ENCODE data around the gene HIRIP3. TPM values are rescaled to one million over a fixed set of nuclear protein-coding genes. Genes with fewer than 3 reads are reported as not detected.

Gene HIRIP3
- total and polyA plus RNA-seq, 2 of the 8 experiments (the other 6 are each of a cell fraction or from before 2014, with no cell fraction given): 11.9 to 18.5 TPM

DNA sequence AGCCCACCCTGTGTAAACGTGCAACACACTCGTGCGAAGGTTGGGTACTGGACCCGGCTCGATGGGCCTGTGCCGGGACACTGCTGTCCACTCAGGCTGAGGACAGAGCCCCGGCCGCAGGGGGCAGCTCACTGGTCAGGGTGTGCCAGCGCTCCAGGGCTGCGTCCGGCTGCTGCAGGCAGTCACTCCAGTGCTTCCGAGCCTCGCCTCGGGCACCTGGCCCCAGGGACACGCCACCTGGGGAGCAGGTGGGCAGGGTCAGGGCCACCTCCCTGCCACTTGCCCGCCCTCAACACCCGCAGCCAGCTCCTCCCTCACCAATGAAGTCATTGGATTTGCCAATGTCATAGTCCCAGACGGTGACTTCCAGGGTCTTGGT, 10.7 kb upstream of the HIRIP3 start:
- peaks cover 3 to 9% of the 10 kb centered on the region in 2 experiments for H4K20me1 ChIP-seq (replicated peaks in 1 of 2; ENCODE audit: control insufficient read depth in 1 of 2, insufficient read depth in 2 of 2, low read length in 2 of 2)
- 91% methylated on average over 11 of the region's 18 CpGs; no CpG with 5 or more reads in 1 of the 2 experiments for WGBS, 2 experiments (ENCODE audit: extremely low coverage in 1 of 2, insufficient coverage in 1 of 2, insufficient read length in 1 of 2, insufficient replicate concordance in 2 of 2, low coverage in 1 of 2, low lambda C conversion rate in 2 of 2, missing lambda C conversion rate in 1 of 2)
- H3K4me3 ChIP-seq (ENCODE audit: extremely low read depth in 1 of 4, insufficient read depth in 2 of 4, low read depth in 3 of 4, low read length in 4 of 4): no peak overlapping the region
- ChIA-PET POLR2A (ENCODE audit: partially characterized antibody) (interaction anchor here (0.7 to 4.9 kb wide), 12 partner anchors 8 to 182 kb away, joined by 3 to 34 read pairs (median 4); partner anchors contain the start of genes C16orf92, HIRIP3, INO80E and KCTD13), CTCF (ENCODE audit: partially characterized antibody) (interaction anchor here (0.6 to 3.2 kb wide), 20 partner anchors 9 to 306 kb away, joined by 3 to 10 read pairs (median 5); partner anchors contain the start of genes C16orf92 and INO80E)
- no peaks in the 10 kb centered on the region for H3K9me3 ChIP-seq (ENCODE audit: insufficient read depth in 2 of 2, low read depth in 1 of 2, low read length in 1 of 2)
- no peak overlapping the region for H3K56ac ChIP-seq (replicated peaks; ENCODE audit: insufficient read length, low read depth, low read length)
- H2BK20ac ChIP-seq (ENCODE audit: low read length): no peak overlapping the region
- no peaks in the 10 kb centered on the region for H3K79me1 ChIP-seq (ENCODE audit: low read depth, low read length)
- peaks cover 0 to 14% (median 9%) of the 10 kb centered on the region in 4 experiments; a peak in 4 of 7 replicates for H3K27me3 ChIP-seq (replicated peaks in 1 of 4; ENCODE audit: control insufficient read depth in 3 of 4, extremely low read depth in 1 of 4, insufficient read depth in 3 of 4, low read length in 3 of 4)
- H4K91ac ChIP-seq (replicated peaks; ENCODE audit: insufficient read length, low read length): no peak overlapping the region
- H2BK5ac ChIP-seq (ENCODE audit: low read depth, low read length): no peak overlapping the region
- peaks cover 5% of the 10 kb centered on the region; the same call in 1 of the 2 replicates for H3K23me2 ChIP-seq (ENCODE audit: low read depth, low read length)
- H3K36me3 ChIP-seq (ENCODE audit: control insufficient read depth in 2 of 4, insufficient read depth in 4 of 4, low read length in 3 of 4): peaks cover 0 to 10% (median 6%) of the 10 kb centered on the region in 4 experiments; a peak in 5 of 8 replicates
- no peak overlapping the region for H2AK5ac ChIP-seq (ENCODE audit: low read depth, low read length)
- H2BK12ac ChIP-seq (ENCODE audit: low read depth, low read length): no peak overlapping the region
- TF ChIP-seq POLR2AphosphoS5 (IDR thresholded peaks at IDR 0.05; ENCODE audit: low read depth, low read length) (peak; percentile 22; the same call in 1 of the 2 replicates), RAD21 (IDR thresholded peaks at IDR 0.05 in 1 of 2, conservative IDR thresholded peaks at IDR 0.05 in 1 of 2; ENCODE audit: low read depth in 2 of 2, low read length in 2 of 2) (no peak)
- H2BK15ac ChIP-seq (ENCODE audit: low read length): no peak overlapping the region
- DNase-seq (ENCODE audit: low read depth in 1 of 2, low spot score in 2 of 2): no peak
- H3K23ac ChIP-seq (ENCODE audit: insufficient read length): no peak overlapping the region
- H3K9ac ChIP-seq (replicated peaks in 1 of 4; ENCODE audit: extremely low read depth in 1 of 4, low read depth in 3 of 4, low read length in 3 of 4): no peak overlapping the region
- no peak overlapping the region for H3K27ac ChIP-seq (ENCODE audit: low read depth, low read length)
- no peak overlapping the region for H4K5ac ChIP-seq (ENCODE audit: insufficient read length, low read depth, low read length)
- no peak overlapping the region for H3K4ac ChIP-seq (replicated peaks; ENCODE audit: insufficient read length, low read depth, low read length)
- no peak overlapping the region for H3K14ac ChIP-seq (ENCODE audit: insufficient read length)
- no peaks in the 10 kb centered on the region for H3K79me2 ChIP-seq (ENCODE audit: control insufficient read depth in 1 of 2, insufficient read depth in 2 of 2, low read length in 2 of 2)
- H3K4me1 ChIP-seq (replicated peaks in 1 of 4; ENCODE audit: control insufficient read depth in 3 of 4, insufficient read depth in 4 of 4, low read length in 3 of 4): peaks cover 0 to 21% (median 11%) of the 10 kb centered on the region in 4 experiments; a peak in 6 of 7 replicates
- no peak overlapping the region for H4K8ac ChIP-seq (ENCODE audit: extremely low read depth, insufficient read depth, low read length)
- H2BK120ac ChIP-seq (replicated peaks; ENCODE audit: low read depth, low read length): no peak overlapping the region
- H3K18ac ChIP-seq (ENCODE audit: extremely low read depth, low read length): no peak overlapping the region
- H3K4me2 ChIP-seq (ENCODE audit: insufficient read depth in 1 of 2, low read depth in 2 of 2, low read length in 2 of 2): no peak overlapping the region
- FAIRE-seq: no peak
- H2AFZ ChIP-seq (ENCODE audit: low read length): no peak overlapping the region
